ENCODE results near the gene TARDBP.

- TF ChIP-seq CTCF (IDR thresholded peaks at IDR 0.05; ENCODE audit: low read depth, low read length, poor library complexity, severe bottlenecking) (no peak), EZH2phosphoT487 (IDR thresholded peaks at IDR 0.05; ENCODE audit: borderline replicate concordance, low read length) (no peak)
Observed at GRCh38 chr1:11042065-11042464, 29.6 kb downstream of the TARDBP start.

Measured in DOHH2 (cell line).